ENCODE measurements around the gene ARHGEF7. TPM values are rescaled to one million over a fixed set of nuclear protein-coding genes. Genes with fewer than 3 reads are reported as not detected.

The ARHGEF7 gene
- total RNA-seq, 1 donor from 2014 or later = 31.6 TPM

- FAIRE-seq = no peak
- peaks cover 13% of the 10 kb centered on the region for H3K36me3 ChIP-seq (ENCODE audit: control insufficient read depth, insufficient read depth, low read length)
- peak; percentile 30 for DNase-seq (ENCODE audit: low read depth)
- no peaks in the 10 kb centered on the region for H3K27me3 ChIP-seq (ENCODE audit: control insufficient read depth, insufficient read depth, low read length)
- TF ChIP-seq, protein P1, sequence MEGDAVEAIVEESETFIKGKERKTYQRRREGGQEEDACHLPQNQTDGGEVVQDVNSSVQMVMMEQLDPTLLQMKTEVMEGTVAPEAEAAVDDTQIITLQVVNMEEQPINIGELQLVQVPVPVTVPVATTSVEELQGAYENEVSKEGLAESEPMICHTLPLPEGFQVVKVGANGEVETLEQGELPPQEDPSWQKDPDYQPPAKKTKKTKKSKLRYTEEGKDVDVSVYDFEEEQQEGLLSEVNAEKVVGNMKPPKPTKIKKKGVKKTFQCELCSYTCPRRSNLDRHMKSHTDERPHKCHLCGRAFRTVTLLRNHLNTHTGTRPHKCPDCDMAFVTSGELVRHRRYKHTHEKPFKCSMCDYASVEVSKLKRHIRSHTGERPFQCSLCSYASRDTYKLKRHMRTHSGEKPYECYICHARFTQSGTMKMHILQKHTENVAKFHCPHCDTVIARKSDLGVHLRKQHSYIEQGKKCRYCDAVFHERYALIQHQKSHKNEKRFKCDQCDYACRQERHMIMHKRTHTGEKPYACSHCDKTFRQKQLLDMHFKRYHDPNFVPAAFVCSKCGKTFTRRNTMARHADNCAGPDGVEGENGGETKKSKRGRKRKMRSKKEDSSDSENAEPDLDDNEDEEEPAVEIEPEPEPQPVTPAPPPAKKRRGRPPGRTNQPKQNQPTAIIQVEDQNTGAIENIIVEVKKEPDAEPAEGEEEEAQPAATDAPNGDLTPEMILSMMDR (IDR thresholded peaks at IDR 0.05; ENCODE audit: insufficient read depth, low read length, severe bottlenecking) = no peak
- H3K4me3 ChIP-seq (ENCODE audit: low read depth, low read length) = no peak overlapping the region
These were observed 165.8 kb downstream of the ARHGEF7 start for GRCh38 chr13:111280681-111281585.

- Histone ChIP-seq H3K4me3 (ENCODE audit: low read depth, low read length) (no peak overlapping the region), H3K36me3 (ENCODE audit: control insufficient read depth, insufficient read depth, low read length) (peaks cover 22% of the 10 kb centered on the region), H3K27me3 (ENCODE audit: control insufficient read depth, insufficient read depth, low read length) (no peaks in the 10 kb centered on the region)
- TF ChIP-seq, protein P1 (IDR thresholded peaks at IDR 0.05; ENCODE audit: insufficient read depth, low read length, severe bottlenecking) = no peak
- FAIRE-seq = no peak
- DNase-seq (ENCODE audit: low read depth) = peak; percentile 3
These were observed 166.7 kb downstream of the ARHGEF7 start for GRCh38 chr13:111281751-111282311.

DNA sequence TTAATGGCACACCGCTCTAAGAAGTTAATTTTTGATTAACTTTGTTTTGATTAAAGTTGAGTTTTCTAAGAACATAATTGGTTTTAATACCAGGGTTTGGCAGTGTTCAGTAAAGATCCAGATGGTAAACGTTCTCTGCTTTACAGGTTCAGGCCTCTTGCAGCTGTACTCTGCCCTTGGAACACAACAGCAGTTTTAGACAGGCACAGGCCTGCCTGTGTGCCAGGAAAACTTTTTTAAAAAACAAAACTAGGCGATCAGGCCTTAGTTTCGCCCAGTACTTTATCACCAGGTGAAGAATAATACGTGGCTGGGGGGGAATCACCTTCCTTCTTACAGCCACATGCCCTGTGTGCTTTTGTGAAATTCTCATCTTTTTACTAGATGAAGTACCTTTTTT is 167.3 kb downstream of the ARHGEF7 start:
- H3K36me3 ChIP-seq (ENCODE audit: control insufficient read depth, insufficient read depth, low read length) = peaks cover 24% of the 10 kb centered on the region
- DNase-seq (ENCODE audit: low read depth) = peak; percentile 62
- FAIRE-seq = no peak

DNA sequence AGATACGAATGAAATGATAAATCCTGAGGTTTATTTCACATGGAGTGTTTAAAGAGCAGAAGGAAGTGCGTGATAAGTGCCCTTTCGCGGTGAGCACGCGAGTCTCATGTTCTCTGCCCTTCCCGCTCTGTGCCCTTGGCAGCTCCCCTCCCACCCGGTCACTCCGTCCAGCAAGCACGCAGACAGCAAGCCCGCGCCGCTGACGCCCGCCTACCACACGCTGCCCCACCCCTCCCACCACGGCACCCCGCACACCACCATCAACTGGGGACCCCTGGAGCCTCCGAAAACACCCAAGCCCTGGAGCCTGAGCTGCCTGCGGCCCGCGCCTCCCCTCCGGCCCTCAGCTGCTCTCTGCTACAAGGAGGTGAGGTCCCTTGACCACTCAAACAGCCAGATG is 167.9 kb downstream of the ARHGEF7 start:
- Histone ChIP-seq H3K4me3 (ENCODE audit: low read depth, low read length) (no peak overlapping the region), H3K36me3 (ENCODE audit: control insufficient read depth, insufficient read depth, low read length) (peaks cover 28% of the 10 kb centered on the region), H3K27me3 (ENCODE audit: control insufficient read depth, insufficient read depth, low read length) (no peaks in the 10 kb centered on the region)
- DNase-seq (ENCODE audit: low read depth) (no peak), FAIRE-seq (no peak)
- TF ChIP-seq, protein P1 (IDR thresholded peaks at IDR 0.05; ENCODE audit: insufficient read depth, low read length, severe bottlenecking) = no peak

More for the DNA sequence above, 167.3 kb downstream of the ARHGEF7 start:
- Histone ChIP-seq H3K27me3 (ENCODE audit: control insufficient read depth, insufficient read depth, low read length) (no peaks in the 10 kb centered on the region), H3K4me3 (ENCODE audit: low read depth, low read length) (no peak overlapping the region)
- TF ChIP-seq, protein P1 (IDR thresholded peaks at IDR 0.05; ENCODE audit: insufficient read depth, low read length, severe bottlenecking) = no peak

DNA sequence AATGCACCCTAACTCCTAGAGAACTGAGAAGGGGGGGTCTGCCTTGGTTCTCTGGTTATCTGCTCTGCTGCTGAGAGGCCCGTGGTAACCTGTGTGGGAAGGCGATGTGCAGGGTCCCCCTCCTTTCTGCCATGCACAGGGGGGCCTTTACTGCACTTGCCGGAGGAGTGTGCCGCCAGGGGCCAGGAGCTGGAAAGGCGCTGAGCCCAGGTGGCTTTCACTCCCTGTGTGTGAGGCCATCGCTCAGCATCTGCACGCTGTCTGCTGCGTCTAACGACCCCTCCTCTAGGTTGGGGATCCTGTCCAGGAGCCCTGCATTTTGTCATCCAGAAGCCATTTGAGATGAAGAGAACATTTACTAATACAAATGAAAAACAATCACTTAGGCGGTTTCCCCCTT is 168.3 kb downstream of the ARHGEF7 start:
- DNase-seq (ENCODE audit: low read depth) (no peak), FAIRE-seq (no peak)
- TF ChIP-seq, protein P1 (IDR thresholded peaks at IDR 0.05; ENCODE audit: insufficient read depth, low read length, severe bottlenecking) = no peak
- Histone ChIP-seq H3K27me3 (ENCODE audit: control insufficient read depth, insufficient read depth, low read length) (no peaks in the 10 kb centered on the region), H3K36me3 (ENCODE audit: control insufficient read depth, insufficient read depth, low read length) (peaks cover 28% of the 10 kb centered on the region), H3K4me3 (ENCODE audit: low read depth, low read length) (no peak overlapping the region)

Data from bronchial epithelial cell (primary cell).